Hepatocyte (in vitro differentiated cells): ENCODE results near the gene SGF29.

Source experiments
- CTCF ChIP-seq: fragments of 200-600 bp; sonication (generic); IDR thresholded peaks from 2 replicates; pipeline ENCODE4 v1.5.1; 2016; ENCODE audit warnings: antibody characterized with exemption, mild to moderate bottlenecking; ENCODE audit not compliant: poor library complexity
- EZH2 ChIP-seq: fragments of 200-600 bp; sonication (generic); IDR thresholded peaks from 2 replicates; pipeline ENCODE4 v1.6.1; 2016; ENCODE audit warnings: antibody characterized with exemption, mild to moderate bottlenecking, borderline replicate concordance

GRCh38 chr16:28567292-28567691 is 13.6 kb downstream of the SGF29 start:
- TF ChIP-seq CTCF (no peak), EZH2 (no peak)
